Measurements from ENCODE around the gene REXO1. TPM values are rescaled to one million over a fixed set of nuclear protein-coding genes. Genes with fewer than 3 reads are reported as not detected.

REXO1 gene
- total and polyA plus RNA-seq, 9 of the 15 experiments (the other 6 are each of a cell fraction or from before 2014, with no cell fraction given): 0.04 to 63.3 (median 15.8) TPM

DNA sequence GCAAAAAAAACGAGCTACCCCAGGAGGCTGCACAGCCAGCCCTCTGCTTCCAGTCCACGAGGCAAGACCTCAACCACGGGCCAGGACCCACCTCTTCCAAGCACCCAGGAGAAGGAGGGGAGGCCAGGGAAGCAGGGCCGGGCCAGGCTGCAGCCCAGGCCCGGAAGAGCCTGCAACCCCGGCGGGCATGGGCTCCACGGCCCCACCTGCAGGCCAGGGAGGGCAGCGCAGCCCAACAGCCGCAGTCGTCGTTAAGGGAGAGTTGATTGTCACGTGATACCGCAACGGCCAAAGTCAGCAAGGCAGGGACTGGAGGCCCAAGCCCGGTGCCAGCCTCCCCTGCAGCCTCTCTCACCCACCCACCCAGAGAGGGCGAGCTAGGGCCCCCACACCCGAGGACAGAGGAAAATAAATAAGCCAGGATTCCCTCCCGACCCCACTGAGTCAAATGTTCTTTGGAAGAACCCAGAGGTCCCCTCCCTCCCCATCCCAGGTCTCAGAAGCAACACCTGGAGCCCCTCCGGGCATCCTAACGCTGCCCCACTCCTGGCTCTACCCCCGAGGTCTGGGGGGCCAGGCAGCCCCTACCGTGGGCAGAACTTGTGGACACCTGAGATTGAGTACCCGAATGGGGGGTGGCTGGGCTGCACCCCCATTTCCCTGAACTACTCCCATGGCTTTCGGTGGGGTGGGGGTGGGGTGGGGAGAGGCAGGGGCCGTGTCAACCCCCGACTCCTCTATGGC is 5.2 kb upstream of the REXO1 start (continued):
- peak; percentile 70 for TF ChIP-seq FIP1L1 (IDR thresholded peaks at IDR 0.05; ENCODE audit: low read depth, low read length, poor library complexity, severe bottlenecking)
- TF ChIP-seq ELF2 (CRISPR knock-in tag; IDR thresholded peaks at IDR 0.05): peak; percentile 58; the same call in 1 of the 2 replicates
- peak; percentile 74 for TF ChIP-seq MYC (IDR thresholded peaks at IDR 0.05; ENCODE audit: low read depth, low read length)
- TF ChIP-seq MYC (CRISPR knock-in tag; IDR thresholded peaks at IDR 0.05; ENCODE audit: borderline replicate concordance, low read depth): no peak
- no peak for TF ChIP-seq MCM5 (IDR thresholded peaks at IDR 0.05; ENCODE audit: low read depth)
- TF ChIP-seq HSF4 (CRISPR knock-in tag; IDR thresholded peaks at IDR 0.05; ENCODE audit: borderline replicate concordance): no peak
- peak; percentile 51 for TF ChIP-seq EP300 (IDR thresholded peaks at IDR 0.05; ENCODE audit: low read length)
- 0 out of 2 replicates have a peak, but pooled peaks have one; percentile 27 for TF ChIP-seq ZNF134 (CRISPR knock-in tag; conservative IDR thresholded peaks at IDR 0.05)
- peak in 2 of 3 experiments; percentile 55 to 57 for TF ChIP-seq YY1 (IDR thresholded peaks at IDR 0.05; ENCODE audit: borderline replicate concordance in 1 of 3, control insufficient read depth in 1 of 3, extremely low read depth in 1 of 3, insufficient read depth in 3 of 3, insufficient read length in 1 of 3, insufficient replicate concordance in 2 of 3, low read depth in 1 of 3, low read length in 2 of 3)
- 0 out of 2 replicates have a peak, but pooled peaks have one; percentile 12 for TF ChIP-seq NR4A1 (CRISPR knock-in tag; IDR thresholded peaks at IDR 0.05)
- TF ChIP-seq NR4A1 (tag; IDR thresholded peaks at IDR 0.05): no peak
- TF ChIP-seq RREB1 (CRISPR knock-in tag; IDR thresholded peaks at IDR 0.05): 0 out of 2 replicates have a peak, but pooled peaks have one; percentile 76
- TF ChIP-seq CBFA2T3 (IDR thresholded peaks at IDR 0.05): no peak
- TF ChIP-seq MYNN (IDR thresholded peaks at IDR 0.05): peak; percentile 78; the same call in 1 of the 2 replicates
- TF ChIP-seq MYNN (CRISPR knock-in tag; IDR thresholded peaks at IDR 0.05): no peak
- TF ChIP-seq, protein P1, sequence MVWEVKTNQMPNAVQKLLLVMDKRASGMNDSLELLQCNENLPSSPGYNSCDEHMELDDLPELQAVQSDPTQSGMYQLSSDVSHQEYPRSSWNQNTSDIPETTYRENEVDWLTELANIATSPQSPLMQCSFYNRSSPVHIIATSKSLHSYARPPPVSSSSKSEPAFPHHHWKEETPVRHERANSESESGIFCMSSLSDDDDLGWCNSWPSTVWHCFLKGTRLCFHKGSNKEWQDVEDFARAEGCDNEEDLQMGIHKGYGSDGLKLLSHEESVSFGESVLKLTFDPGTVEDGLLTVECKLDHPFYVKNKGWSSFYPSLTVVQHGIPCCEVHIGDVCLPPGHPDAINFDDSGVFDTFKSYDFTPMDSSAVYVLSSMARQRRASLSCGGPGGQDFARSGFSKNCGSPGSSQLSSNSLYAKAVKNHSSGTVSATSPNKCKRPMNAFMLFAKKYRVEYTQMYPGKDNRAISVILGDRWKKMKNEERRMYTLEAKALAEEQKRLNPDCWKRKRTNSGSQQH (CRISPR knock-in tag; IDR thresholded peaks at IDR 0.05): no peak
- TF ChIP-seq ESRRA (IDR thresholded peaks at IDR 0.05; ENCODE audit: borderline replicate concordance, low read depth): peak; percentile 47; the same call in 1 of the 2 replicates
- 0 out of 2 replicates have a peak, but pooled peaks have one; percentile 26 for TF ChIP-seq SIN3B (IDR thresholded peaks at IDR 0.05; ENCODE audit: low read depth)
- peak; percentile 55; the same call in 1 of the 2 replicates for TF ChIP-seq JUND (IDR thresholded peaks at IDR 0.05; ENCODE audit: borderline replicate concordance, low read depth, low read length)
- peak; percentile 63; the same call in 1 of the 3 replicates for TF ChIP-seq JUND (tag; IDR thresholded peaks at IDR 0.05; ENCODE audit: borderline replicate concordance, low read depth, low read length)
- TF ChIP-seq GABPB1 (CRISPR knock-in tag; IDR thresholded peaks at IDR 0.05): peak; percentile 47; the same call in 1 of the 2 replicates
- no peak for TF ChIP-seq SMARCC2 (IDR thresholded peaks at IDR 0.05; ENCODE audit: low read depth)

Measured in K562 (cell line).